ENCODE results near the gene RERE. TPM values are rescaled to one million over a fixed set of nuclear protein-coding genes. Genes with fewer than 3 reads are reported as not detected.

Gene RERE
- total RNA-seq, 4 donors from 2014 or later, result 86.4 to 111 (median 103) TPM

DNA sequence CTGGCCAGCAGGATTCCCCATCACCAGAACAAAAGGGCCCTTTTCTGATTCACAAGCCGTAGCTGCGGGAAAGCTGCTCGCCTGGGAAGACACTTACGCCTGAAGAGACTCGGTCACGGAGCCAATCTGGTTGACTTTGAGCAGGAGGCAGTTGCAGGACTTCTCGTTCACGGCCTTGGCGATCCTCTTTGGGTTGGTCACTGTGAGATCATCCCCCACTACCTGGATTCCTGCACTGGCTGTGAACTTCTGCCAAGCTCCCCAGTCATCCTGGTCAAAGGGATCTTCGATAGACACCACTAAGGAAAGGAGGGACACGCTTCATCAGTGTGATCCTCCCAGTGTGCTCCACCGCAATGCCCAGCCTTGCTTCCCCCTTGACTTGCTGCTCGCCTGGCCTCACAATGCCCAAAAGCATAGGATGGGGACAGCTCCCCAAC is 46.4 kb upstream of the RERE start:
- Histone ChIP-seq H3K4me1 (peaks cover 0 to 14% (median 3%) of the 10 kb centered on the region in 4 donors), H3K9me3 (no peaks in the 10 kb centered on the region), H3K27ac (no peak overlapping the region), H3K36me3 (peaks cover 15 to 99% (median 59%) of the 10 kb centered on the region in 3 donors), H3K4me3 (no peak overlapping the region), H3K27me3 (no peaks in the 10 kb centered on the region)
- TF ChIP-seq CTCF (IDR thresholded peaks at IDR 0.05) (no peak), EP300 (IDR thresholded peaks at IDR 0.05) (no peak), POLR2A (IDR thresholded peaks at IDR 0.05) (no peak)
- no peak for DNase-seq (ENCODE audit: low spot score in 2 of 2)
- WGBS, 2 donors, result 83 to 88% methylated on average over 10 to 13 of the region's 13 CpGs

GRCh38 chr1:8863138-8863537 is 45.7 kb upstream of the RERE start:
- Histone ChIP-seq H3K4me3 (no peak overlapping the region), H3K27ac (peak overlapping the region in 2 of 4 donors; percentile 1 to 30), H3K27me3 (no peaks in the 10 kb centered on the region), H3K4me1 (peaks cover 0 to 21% (median 7%) of the 10 kb centered on the region in 4 donors), H3K9me3 (no peaks in the 10 kb centered on the region), H3K36me3 (peaks cover 15 to 96% (median 59%) of the 10 kb centered on the region in 3 donors)
- TF ChIP-seq CTCF (IDR thresholded peaks at IDR 0.05), result no peak
- TF ChIP-seq EP300 (IDR thresholded peaks at IDR 0.05), result no peak
- TF ChIP-seq POLR2A (IDR thresholded peaks at IDR 0.05), result no peak
- no peak for DNase-seq (ENCODE audit: low spot score in 2 of 2)
- 85 to 98% methylated on average over 7 of the region's 7 CpGs for WGBS, 2 donors

DNA sequence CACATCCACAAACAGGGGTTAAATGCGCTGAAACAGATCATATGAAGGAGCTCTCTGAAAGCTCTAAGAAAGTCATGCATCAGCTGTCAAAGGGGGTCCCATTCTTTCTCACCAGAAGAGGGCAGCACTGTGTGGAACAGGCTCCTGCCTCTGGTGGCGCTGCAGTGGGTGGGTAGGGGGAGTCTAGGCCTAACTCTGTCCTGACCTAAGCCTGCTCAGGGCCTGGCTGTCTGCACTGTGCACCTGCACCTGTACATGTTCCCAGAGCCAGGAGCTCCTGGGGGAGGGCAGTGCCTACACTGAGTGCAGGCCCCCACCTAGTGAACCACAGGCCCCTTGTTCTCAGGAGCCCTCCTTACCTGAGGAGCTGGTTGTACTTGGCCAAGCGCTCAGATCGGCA is 45.1 kb upstream of the RERE start:
- H3K4me3 ChIP-seq, result no peak overlapping the region
- H3K4me1 ChIP-seq, result peaks cover 0 to 27% (median 7%) of the 10 kb centered on the region in 4 donors
- peaks cover 15 to 96% (median 59%) of the 10 kb centered on the region in 3 donors for H3K36me3 ChIP-seq
- no peaks in the 10 kb centered on the region for H3K9me3 ChIP-seq
- peak overlapping the region in 2 of 4 donors; percentile 1 to 30 for H3K27ac ChIP-seq
- no peaks in the 10 kb centered on the region for H3K27me3 ChIP-seq
- 77 to 86% methylated on average over 4 of the region's 4 CpGs for WGBS, 2 donors
- TF ChIP-seq EP300 (IDR thresholded peaks at IDR 0.05) (no peak), CTCF (IDR thresholded peaks at IDR 0.05) (peak; percentile 24 to 43 (median 36))
- DNase-seq (ENCODE audit: low spot score in 2 of 2), result no peak

DNA sequence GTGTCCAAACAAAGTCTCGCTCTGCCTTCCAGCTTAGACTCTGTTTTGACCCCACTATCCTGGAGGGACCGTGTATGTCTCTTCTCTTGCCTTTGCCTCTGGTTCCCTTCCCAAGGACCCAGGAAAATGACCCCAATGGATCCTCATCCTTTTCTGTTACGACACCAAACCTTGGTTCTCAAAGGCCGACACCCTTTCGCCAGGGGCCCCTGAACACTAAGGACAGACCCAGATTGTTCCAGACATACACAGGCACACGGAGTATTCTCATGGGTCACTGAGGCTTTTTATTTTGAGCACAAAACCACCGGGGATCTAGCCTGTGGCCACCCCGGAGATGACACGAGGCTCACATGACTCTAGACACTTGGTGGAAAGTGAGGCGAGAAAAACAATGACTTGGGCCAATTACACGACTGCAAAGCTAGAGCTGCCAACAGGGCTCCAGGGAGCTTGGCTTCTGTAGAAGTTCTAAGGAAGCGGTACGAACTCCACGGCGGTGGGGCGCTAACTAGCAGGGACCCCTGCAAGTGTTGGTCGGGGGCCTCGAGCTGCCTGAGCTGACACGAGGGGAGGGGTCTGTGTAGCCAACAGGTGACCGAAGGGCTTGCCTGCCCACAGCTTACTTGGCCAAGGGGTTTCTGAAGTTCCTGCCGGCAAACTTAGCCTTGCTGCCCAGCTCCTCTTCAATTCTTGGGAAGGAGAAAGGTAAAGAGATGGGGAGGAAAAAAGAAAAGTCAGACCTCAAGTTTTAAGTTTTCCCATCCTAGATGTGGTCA is 43.5 kb upstream of the RERE start:
- Histone ChIP-seq H3K36me3 (peaks cover 12 to 96% (median 44%) of the 10 kb centered on the region in 3 donors), H3K27ac (no peak overlapping the region), H3K27me3 (no peaks in the 10 kb centered on the region), H3K4me1 (peaks cover 0 to 28% (median 7%) of the 10 kb centered on the region in 4 donors), H3K9me3 (no peaks in the 10 kb centered on the region), H3K4me3 (no peak overlapping the region)
- WGBS, 2 donors, result 78 to 83% methylated on average over 21 of the region's 21 CpGs
- no peak for DNase-seq (ENCODE audit: low spot score in 2 of 2)
- TF ChIP-seq POLR2A (IDR thresholded peaks at IDR 0.05) (no peak), CTCF (IDR thresholded peaks at IDR 0.05) (no peak), EP300 (IDR thresholded peaks at IDR 0.05) (no peak)
